HEK293 (cell line): ENCODE measurements around the gene DPY19L3.

Source experiments
- GLIS1 ChIP-seq: fragments of 450-650 bp; formaldehyde crosslinking; IDR thresholded peaks from 2 replicates; pipeline ENCODE4 v1.5.1; 2016; ENCODE audit warnings: missing biosample characterization, missing genetic modification characterization
- IKZF3 ChIP-seq: fragments of 450-650 bp; IDR thresholded peaks from 2 replicates; pipeline ENCODE4 v1.5.0; 2018; ENCODE audit warnings: missing biosample characterization, mild to moderate bottlenecking, missing genetic modification characterization, moderate library complexity
- MYNN ChIP-seq: fragments of 450-650 bp; formaldehyde crosslinking; IDR thresholded peaks from 2 replicates; pipeline ENCODE4 v1.5.1; 2016; ENCODE audit warnings: missing biosample characterization, missing genetic modification characterization, borderline replicate concordance
- OVOL3 ChIP-seq: fragments of 450-650 bp; formaldehyde crosslinking; IDR thresholded peaks from 2 replicates; pipeline ENCODE4 v1.5.1; 2016; ENCODE audit warnings: missing biosample characterization, missing genetic modification characterization
- YY1 ChIP-seq: fragments of 450-650 bp; formaldehyde crosslinking; IDR thresholded peaks from 2 replicates; pipeline ENCODE4 v1.5.1; 2018; ENCODE audit warnings: missing biosample characterization, missing genetic modification characterization
- ZBTB1 ChIP-seq: fragments of 450-650 bp; formaldehyde crosslinking; IDR thresholded peaks from 2 replicates; pipeline ENCODE4 v1.5.1; 2016; ENCODE audit warnings: missing biosample characterization, missing genetic modification characterization
- ZFP69B ChIP-seq: fragments of 450-650 bp; formaldehyde crosslinking; IDR thresholded peaks from 2 replicates; pipeline ENCODE4 v1.5.1; 2016; ENCODE audit warnings: missing biosample characterization, missing genetic modification characterization
- ZNF10 ChIP-seq: fragments of 450-650 bp; formaldehyde crosslinking; IDR thresholded peaks from 2 replicates; pipeline ENCODE4 v1.5.1; 2017; ENCODE audit warnings: missing biosample characterization, missing genetic modification characterization
- ZNF133 ChIP-seq: fragments of 450-650 bp; formaldehyde crosslinking; IDR thresholded peaks from 2 replicates; pipeline ENCODE4 v1.5.1; 2016; ENCODE audit warnings: missing biosample characterization, missing genetic modification characterization
- ZNF140 ChIP-seq: fragments of 450-650 bp; formaldehyde crosslinking; IDR thresholded peaks from 2 replicates; pipeline ENCODE4 v1.5.1; 2016; ENCODE audit warnings: missing biosample characterization, missing genetic modification characterization
- ZNF155 ChIP-seq: fragments of 450-650 bp; formaldehyde crosslinking; IDR thresholded peaks from 2 replicates; pipeline ENCODE4 v1.5.1; 2016; ENCODE audit warnings: missing biosample characterization, missing genetic modification characterization
- ZNF211 ChIP-seq: fragments of 450-650 bp; formaldehyde crosslinking; IDR thresholded peaks from 2 replicates; pipeline ENCODE4 v1.5.1; 2016; ENCODE audit warnings: low read depth, missing biosample characterization, missing genetic modification characterization
- ZNF248 ChIP-seq: fragments of 450-650 bp; formaldehyde crosslinking; IDR thresholded peaks from 2 replicates; pipeline ENCODE4 v1.5.1; 2017; ENCODE audit warnings: missing biosample characterization, missing genetic modification characterization
- ZNF426 ChIP-seq: fragments of 450-650 bp; formaldehyde crosslinking; IDR thresholded peaks from 2 replicates; pipeline ENCODE4 v1.5.1; 2017; ENCODE audit warnings: missing biosample characterization, missing genetic modification characterization, mild to moderate bottlenecking, inconsistent platforms, moderate library complexity
- ZNF433 ChIP-seq: fragments of 450-650 bp; formaldehyde crosslinking; IDR thresholded peaks from 2 replicates; pipeline ENCODE4 v1.5.1; 2016; ENCODE audit warnings: missing biosample characterization, missing genetic modification characterization, low read depth
- ZNF473 ChIP-seq: fragments of 450-650 bp; formaldehyde crosslinking; IDR thresholded peaks from 2 replicates; pipeline ENCODE4 v1.5.1; 2017; ENCODE audit warnings: missing biosample characterization, missing genetic modification characterization
- ZNF48 ChIP-seq: fragments of 450-650 bp; formaldehyde crosslinking; IDR thresholded peaks from 2 replicates; pipeline ENCODE4 v1.5.1; 2016; ENCODE audit warnings: missing biosample characterization, missing genetic modification characterization
- ZNF530 ChIP-seq: fragments of 450-650 bp; formaldehyde crosslinking; IDR thresholded peaks from 2 replicates; pipeline ENCODE4 v1.5.1; 2016; ENCODE audit warnings: low read depth, missing biosample characterization, missing genetic modification characterization
- ZNF555 ChIP-seq: fragments of 450-650 bp; formaldehyde crosslinking; conservative IDR thresholded peaks from 2 replicates; pipeline ENCODE4 v1.5.1; 2017; ENCODE audit warnings: missing biosample characterization, mild to moderate bottlenecking, missing genetic modification characterization, inconsistent platforms
- ZNF837 ChIP-seq: fragments of 450-650 bp; formaldehyde crosslinking; IDR thresholded peaks from 2 replicates; pipeline ENCODE4 v1.5.1; 2016; ENCODE audit warnings: missing biosample characterization, missing genetic modification characterization
- ZSCAN23 ChIP-seq: fragments of 450-650 bp; formaldehyde crosslinking; IDR thresholded peaks from 2 replicates; pipeline ENCODE4 v1.5.1; 2016; ENCODE audit warnings: missing biosample characterization, missing genetic modification characterization
- TF ChIP-seq, protein P1 (sequence below): fragments of 450-650 bp; formaldehyde crosslinking; conservative IDR thresholded peaks from 2 replicates; pipeline ENCODE4 v1.5.1; 2016; ENCODE audit warnings: low read depth, missing biosample characterization, missing genetic modification characterization
- TF ChIP-seq, protein P2 (sequence below): fragments of 450-650 bp; formaldehyde crosslinking; IDR thresholded peaks from 2 replicates; pipeline ENCODE4 v1.5.1; 2016; ENCODE audit warnings: missing biosample characterization, missing genetic modification characterization
- TF ChIP-seq, protein P3 (sequence below): fragments of 450-650 bp; formaldehyde crosslinking; IDR thresholded peaks from 2 replicates; pipeline ENCODE4 v1.5.1; 2017; ENCODE audit warnings: missing biosample characterization, missing genetic modification characterization
- TF ChIP-seq, protein P4 (sequence below): fragments of 450-650 bp; formaldehyde crosslinking; IDR thresholded peaks from 2 replicates; pipeline ENCODE4 v1.5.1; 2016; ENCODE audit warnings: missing biosample characterization, missing genetic modification characterization
- TF ChIP-seq, protein P5 (sequence below): fragments of 450-650 bp; formaldehyde crosslinking; IDR thresholded peaks from 2 replicates; pipeline ENCODE4 v1.5.1; 2017; ENCODE audit warnings: missing biosample characterization, mild to moderate bottlenecking, missing genetic modification characterization, moderate library complexity
- TF ChIP-seq, protein P6 (sequence below): fragments of 450-650 bp; formaldehyde crosslinking; IDR thresholded peaks from 2 replicates; pipeline ENCODE4 v1.5.1; 2016; ENCODE audit warnings: missing biosample characterization, missing genetic modification characterization

Gene DPY19L3

DNA sequence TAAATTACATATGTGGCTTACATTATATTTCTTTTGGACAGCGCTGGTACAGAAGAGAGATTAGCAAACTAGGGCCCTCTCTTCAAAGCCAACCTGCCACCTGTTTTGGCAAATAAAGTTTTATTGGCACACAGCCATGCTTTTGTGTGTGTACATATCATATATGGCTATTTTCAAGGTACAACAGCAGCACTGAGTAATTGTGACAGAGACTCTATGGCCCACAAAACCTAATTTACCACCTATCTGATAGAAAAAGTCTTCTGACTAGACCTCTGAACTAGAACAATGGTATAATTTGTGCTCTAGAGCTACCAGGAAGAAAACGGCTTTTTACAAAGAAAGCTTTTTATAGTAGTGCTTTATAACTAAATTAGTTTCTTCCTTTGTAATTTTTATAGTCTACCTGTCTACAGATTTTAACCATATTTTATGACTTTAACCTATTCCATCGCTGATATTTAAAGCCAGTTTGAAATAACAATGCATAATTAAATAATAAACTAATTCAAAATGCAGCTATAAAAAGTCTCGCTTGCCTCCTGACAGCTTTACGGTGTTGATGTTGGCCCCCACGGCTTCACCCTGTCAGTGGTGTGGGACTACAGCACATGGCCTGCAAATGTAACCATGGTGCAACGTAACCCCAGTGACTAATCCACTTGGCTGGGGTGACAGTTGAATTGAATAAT is 17.7 kb upstream of the DPY19L3 start (continued):
- TF ChIP-seq, protein P1, sequence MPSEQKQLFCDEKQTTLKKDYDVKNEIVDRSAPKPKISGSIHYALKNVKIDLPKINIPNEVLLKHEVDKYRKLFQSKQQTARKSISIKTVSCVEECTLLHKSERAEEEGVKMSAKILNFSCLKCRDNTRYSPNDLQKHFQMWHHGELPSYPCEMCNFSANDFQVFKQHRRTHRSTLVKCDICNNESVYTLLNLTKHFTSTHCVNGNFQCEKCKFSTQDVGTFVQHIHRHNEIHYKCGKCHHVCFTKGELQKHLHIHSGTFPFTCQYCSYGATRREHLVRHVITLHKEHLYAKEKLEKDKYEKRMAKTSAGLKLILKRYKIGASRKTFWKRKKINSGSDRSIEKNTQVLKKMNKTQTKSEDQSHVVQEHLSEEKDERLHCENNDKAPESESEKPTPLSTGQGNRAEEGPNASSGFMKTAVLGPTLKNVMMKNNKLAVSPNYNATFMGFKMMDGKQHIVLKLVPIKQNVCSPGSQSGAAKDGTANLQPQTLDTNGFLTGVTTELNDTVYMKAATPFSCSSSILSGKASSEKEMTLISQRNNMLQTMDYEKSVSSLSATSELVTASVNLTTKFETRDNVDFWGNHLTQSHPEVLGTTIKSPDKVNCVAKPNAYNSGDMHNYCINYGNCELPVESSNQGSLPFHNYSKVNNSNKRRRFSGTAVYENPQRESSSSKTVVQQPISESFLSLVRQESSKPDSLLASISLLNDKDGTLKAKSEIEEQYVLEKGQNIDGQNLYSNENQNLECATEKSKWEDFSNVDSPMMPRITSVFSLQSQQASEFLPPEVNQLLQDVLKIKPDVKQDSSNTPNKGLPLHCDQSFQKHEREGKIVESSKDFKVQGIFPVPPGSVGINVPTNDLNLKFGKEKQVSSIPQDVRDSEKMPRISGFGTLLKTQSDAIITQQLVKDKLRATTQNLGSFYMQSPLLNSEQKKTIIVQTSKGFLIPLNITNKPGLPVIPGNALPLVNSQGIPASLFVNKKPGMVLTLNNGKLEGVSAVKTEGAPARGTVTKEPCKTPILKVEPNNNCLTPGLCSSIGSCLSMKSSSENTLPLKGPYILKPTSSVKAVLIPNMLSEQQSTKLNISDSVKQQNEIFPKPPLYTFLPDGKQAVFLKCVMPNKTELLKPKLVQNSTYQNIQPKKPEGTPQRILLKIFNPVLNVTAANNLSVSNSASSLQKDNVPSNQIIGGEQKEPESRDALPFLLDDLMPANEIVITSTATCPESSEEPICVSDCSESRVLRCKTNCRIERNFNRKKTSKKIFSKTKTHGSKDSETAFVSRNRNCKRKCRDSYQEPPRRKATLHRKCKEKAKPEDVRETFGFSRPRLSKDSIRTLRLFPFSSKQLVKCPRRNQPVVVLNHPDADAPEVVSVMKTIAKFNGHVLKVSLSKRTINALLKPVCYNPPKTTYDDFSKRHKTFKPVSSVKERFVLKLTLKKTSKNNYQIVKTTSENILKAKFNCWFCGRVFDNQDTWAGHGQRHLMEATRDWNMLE (tag by site-specific recombination), result no peak
- no peak for TF ChIP-seq ZNF140 (tag by site-specific recombination)
- no peak for TF ChIP-seq ZNF473
- no peak for TF ChIP-seq ZNF530 (tag by site-specific recombination)
- no peak for TF ChIP-seq ZNF133 (tag by site-specific recombination)
- no peak for TF ChIP-seq YY1 (tag by site-specific recombination)
- TF ChIP-seq ZNF10, result peak; percentile 58; the same call in 1 of the 2 replicates
- no peak for TF ChIP-seq ZNF433 (tag by site-specific recombination)
- TF ChIP-seq, protein P2, sequence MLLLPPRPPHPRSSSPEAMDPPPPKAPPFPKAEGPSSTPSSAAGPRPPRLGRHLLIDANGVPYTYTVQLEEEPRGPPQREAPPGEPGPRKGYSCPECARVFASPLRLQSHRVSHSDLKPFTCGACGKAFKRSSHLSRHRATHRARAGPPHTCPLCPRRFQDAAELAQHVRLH (tag by site-specific recombination), result no peak
- peak; percentile 60 for TF ChIP-seq IKZF3 (tag by site-specific recombination)
- TF ChIP-seq ZNF155 (tag by site-specific recombination), result no peak
- TF ChIP-seq ZNF426 (tag by site-specific recombination), result no peak
- no peak for TF ChIP-seq ZBTB1 (tag by site-specific recombination)
- no peak for TF ChIP-seq ZFP69B (tag by site-specific recombination)
- TF ChIP-seq, protein P3, sequence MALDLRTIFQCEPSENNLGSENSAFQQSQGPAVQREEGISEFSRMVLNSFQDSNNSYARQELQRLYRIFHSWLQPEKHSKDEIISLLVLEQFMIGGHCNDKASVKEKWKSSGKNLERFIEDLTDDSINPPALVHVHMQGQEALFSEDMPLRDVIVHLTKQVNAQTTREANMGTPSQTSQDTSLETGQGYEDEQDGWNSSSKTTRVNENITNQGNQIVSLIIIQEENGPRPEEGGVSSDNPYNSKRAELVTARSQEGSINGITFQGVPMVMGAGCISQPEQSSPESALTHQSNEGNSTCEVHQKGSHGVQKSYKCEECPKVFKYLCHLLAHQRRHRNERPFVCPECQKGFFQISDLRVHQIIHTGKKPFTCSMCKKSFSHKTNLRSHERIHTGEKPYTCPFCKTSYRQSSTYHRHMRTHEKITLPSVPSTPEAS (tag by site-specific recombination), result no peak
- TF ChIP-seq OVOL3 (tag by site-specific recombination), result peak; percentile 65; the same call in 1 of the 2 replicates
- TF ChIP-seq ZSCAN23, result no peak
- peak; percentile 98 for TF ChIP-seq GLIS1 (tag by site-specific recombination)
- TF ChIP-seq, protein P4, sequence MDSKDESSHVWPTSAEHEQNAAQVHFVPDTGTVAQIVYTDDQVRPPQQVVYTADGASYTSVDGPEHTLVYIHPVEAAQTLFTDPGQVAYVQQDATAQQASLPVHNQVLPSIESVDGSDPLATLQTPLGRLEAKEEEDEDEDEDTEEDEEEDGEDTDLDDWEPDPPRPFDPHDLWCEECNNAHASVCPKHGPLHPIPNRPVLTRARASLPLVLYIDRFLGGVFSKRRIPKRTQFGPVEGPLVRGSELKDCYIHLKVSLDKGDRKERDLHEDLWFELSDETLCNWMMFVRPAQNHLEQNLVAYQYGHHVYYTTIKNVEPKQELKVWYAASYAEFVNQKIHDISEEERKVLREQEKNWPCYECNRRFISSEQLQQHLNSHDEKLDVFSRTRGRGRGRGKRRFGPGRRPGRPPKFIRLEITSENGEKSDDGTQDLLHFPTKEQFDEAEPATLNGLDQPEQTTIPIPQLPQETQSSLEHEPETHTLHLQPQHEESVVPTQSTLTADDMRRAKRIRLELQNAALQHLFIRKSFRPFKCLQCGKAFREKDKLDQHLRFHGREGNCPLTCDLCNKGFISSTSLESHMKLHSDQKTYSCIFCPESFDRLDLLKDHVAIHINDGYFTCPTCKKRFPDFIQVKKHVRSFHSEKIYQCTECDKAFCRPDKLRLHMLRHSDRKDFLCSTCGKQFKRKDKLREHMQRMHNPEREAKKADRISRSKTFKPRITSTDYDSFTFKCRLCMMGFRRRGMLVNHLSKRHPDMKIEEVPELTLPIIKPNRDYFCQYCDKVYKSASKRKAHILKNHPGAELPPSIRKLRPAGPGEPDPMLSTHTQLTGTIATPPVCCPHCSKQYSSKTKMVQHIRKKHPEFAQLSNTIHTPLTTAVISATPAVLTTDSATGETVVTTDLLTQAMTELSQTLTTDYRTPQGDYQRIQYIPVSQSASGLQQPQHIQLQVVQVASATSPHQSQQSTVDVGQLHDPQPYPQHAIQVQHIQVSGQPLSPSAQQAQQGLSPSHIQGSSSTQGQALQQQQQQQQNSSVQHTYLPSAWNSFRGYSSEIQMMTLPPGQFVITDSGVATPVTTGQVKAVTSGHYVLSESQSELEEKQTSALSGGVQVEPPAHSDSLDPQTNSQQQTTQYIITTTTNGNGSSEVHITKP (tag by site-specific recombination), result peak; percentile 72
- TF ChIP-seq ZNF211 (tag by site-specific recombination), result no peak
- TF ChIP-seq, protein P5, sequence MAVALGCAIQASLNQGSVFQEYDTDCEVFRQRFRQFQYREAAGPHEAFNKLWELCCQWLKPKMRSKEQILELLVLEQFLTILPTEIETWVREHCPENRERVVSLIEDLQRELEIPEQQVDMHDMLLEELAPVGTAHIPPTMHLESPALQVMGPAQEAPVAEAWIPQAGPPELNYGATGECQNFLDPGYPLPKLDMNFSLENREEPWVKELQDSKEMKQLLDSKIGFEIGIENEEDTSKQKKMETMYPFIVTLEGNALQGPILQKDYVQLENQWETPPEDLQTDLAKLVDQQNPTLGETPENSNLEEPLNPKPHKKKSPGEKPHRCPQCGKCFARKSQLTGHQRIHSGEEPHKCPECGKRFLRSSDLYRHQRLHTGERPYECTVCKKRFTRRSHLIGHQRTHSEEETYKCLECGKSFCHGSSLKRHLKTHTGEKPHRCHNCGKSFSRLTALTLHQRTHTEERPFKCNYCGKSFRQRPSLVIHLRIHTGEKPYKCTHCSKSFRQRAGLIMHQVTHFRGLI (tag by site-specific recombination), result peak; percentile 65; the same call in 1 of the 2 replicates
- no peak for TF ChIP-seq ZNF48
- TF ChIP-seq MYNN (tag by site-specific recombination), result no peak
- no peak for TF ChIP-seq ZNF837 (tag by site-specific recombination)
- no peak for TF ChIP-seq ZNF555 (tag by site-specific recombination)
- TF ChIP-seq, protein P6, sequence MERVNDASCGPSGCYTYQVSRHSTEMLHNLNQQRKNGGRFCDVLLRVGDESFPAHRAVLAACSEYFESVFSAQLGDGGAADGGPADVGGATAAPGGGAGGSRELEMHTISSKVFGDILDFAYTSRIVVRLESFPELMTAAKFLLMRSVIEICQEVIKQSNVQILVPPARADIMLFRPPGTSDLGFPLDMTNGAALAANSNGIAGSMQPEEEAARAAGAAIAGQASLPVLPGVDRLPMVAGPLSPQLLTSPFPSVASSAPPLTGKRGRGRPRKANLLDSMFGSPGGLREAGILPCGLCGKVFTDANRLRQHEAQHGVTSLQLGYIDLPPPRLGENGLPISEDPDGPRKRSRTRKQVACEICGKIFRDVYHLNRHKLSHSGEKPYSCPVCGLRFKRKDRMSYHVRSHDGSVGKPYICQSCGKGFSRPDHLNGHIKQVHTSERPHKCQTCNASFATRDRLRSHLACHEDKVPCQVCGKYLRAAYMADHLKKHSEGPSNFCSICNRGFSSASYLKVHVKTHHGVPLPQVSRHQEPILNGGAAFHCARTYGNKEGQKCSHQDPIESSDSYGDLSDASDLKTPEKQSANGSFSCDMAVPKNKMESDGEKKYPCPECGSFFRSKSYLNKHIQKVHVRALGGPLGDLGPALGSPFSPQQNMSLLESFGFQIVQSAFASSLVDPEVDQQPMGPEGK (tag by site-specific recombination), result peak; percentile 52
- no peak for TF ChIP-seq ZNF248 (tag by site-specific recombination)
